Smooth muscle cell of the brain vasculature (primary cell): ENCODE data around the gene PLCG2.
"Not testable (repeated sequence)": the region's sequence is repeated elsewhere in the genome, so short reads cannot be mapped to it uniquely, and the experiment has no call there.

Source experiments
- DNase-seq: peaks from one replicate; pipeline ENCODE4 v3.0.0-alpha.2; 2012; ENCODE audit warnings: low read depth, low spot score

Gene PLCG2

DNA sequence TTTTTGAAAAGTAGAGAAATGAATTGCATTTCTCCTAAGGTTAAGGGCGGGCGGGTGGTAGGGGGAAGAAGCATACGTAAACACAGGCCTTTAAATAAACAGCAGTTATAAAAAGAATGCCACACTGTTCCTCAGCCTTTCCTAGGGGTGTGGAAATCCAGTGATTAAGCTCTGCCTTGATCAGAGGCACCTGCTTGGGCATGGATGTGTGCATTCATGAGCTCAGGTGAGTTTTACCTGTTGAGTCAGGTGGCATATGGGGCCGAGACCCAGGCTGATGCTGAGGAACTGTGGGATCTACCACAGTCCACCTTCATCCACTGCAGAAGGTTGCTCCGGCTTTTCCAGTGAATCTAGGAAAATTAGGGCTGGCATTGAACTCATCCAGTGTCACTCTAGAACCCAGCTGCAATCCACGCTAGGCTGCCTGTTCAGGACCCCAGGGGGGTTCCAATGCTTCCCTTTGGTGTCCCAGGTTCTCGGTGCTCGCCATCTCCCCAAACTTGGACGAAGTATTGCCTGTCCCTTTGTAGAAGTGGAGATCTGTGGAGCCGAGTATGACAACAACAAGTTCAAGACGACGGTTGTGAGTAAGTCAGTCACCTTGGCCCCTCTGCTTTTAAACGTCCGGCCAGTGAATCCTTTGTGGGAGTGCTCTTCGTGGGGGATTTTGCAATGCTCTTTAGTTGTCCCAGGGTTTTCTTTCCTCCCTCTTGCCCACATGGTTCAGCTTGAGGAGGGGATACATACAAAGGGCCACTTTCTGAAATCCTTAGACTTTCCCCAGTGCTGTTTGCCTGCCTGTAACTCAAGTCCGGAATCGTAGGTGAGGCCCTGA, 159.5 kb downstream of the PLCG2 start:
- no peak for DNase-seq

DNA sequence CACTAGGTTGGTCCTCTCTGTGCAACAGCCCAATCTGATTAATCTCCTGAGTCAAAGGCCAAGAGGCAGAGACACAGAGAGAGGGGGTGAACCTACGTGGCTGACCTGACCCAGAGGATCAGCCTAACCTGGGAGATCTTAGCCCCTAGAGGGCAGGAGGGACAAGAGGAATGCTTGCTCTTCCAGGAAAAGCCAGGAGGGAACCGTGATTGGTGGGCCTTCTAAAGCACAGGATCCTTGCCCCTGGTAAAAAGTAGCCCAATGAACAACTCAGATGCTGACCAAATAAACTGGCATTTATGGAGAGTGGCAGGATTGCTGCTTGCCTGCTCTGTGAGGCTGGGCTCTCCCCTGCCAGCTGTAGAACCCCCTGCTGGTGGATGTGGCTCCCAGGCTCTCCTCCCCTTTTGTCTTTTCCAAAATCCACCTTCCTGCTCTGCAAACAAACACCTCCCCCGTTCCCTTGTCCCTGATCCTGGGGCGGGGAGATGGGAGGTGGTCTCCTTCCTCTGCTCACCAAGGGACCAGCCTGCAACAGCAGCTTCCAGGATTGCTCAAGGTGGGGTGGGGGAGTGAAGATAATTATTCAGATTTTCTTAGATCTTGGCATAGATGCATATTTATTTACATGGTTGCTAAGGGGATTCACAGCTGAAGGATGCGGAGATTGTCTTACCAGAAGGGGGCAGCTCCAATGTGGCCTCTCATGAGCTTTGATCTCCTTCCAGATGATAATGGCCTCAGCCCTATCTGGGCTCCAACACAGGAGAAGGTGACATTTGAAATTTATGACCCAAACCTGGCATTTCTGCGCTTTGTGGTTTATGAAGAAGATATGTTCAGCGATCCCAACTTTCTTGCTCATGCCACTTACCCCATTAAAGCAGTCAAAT, 160.3 kb downstream of the PLCG2 start:
- DNase-seq, result no peak

- peak; percentile 12 for DNase-seq
Measured at GRCh38 chr16:81940781-81941560, 161.9 kb downstream of the PLCG2 start.

GRCh38 chr16:81942007-81942601, 163.0 kb downstream of the PLCG2 start:
- no peak for DNase-seq

DNA sequence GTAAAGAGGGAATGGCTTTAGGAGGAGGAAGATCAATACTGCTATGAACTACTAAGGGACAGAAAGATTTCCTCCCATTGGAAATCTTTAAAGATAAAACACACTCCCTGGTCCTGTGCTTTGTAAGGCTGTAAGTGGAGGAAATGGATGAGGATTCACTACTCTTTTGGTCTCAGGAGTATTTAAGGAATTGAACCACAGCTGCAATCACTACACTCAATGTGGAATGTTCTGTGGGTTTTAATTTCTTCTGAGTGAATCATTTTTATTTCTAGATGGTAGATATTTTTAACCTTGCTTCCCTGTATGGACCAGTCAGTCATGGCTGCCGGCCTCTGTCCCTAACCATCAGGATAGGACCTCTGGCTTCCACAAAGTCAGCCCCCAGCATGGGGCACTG, 166.6 kb downstream of the PLCG2 start:
- no peak for DNase-seq

GRCh38 chr16:81946206-81946605, 167.1 kb downstream of the PLCG2 start:
- DNase-seq, result peak; percentile 10

DNA sequence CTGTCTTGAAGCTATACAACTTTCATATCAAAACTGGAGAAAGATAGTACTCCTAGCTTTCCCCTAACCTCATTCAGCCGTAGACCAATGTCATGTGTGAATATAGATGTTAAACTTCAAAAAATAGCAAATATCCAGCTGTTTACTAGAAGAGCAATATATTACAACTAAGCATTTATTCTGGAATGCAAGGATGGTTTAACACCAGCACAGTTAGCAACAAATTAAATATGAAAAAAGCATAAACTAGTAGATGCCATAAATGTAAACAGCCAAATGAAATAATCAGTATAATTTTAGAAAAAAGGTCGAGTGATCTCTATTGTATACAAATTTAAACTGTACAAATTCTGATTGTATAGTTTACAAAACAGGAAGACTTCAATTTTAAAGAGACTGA, 172.5 kb downstream of the PLCG2 start:
- no peak for DNase-seq

DNA sequence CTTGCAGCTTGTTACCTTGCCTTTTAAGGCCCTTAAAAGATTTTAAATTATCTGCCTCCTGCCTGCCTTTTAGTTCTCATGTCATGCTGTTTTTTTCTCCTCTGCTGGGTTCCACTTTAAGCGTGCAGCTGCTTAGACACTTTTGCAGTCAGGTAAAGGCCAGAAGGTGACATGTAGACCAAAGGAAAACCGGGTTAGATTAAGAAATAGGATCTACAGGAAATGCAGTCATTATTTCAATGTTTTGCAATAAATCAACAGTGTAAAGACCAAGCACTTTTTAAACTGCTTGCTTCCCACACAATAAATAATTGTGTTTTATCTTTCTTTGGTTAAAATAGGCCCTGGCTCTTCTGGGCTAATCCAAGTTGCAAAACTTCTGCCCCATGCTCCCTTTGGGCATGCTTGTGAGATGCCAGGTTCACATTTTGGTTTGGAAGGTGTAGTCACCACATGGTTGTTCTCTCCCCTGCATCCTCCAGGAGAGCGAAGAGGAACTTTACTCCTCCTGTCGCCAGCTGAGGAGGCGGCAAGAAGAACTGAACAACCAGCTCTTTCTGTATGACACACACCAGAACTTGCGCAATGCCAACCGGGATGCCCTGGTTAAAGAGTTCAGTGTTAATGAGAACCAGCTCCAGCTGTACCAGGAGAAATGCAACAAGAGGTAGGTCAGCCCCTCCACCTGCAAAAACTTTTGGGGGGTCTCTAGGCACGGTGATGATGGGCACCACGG, 177.3 kb downstream of the PLCG2 start:
- no peak for DNase-seq

- no peak for DNase-seq
Measured at GRCh38 chr16:81964808-81965207, 185.7 kb downstream of the PLCG2 start.

GRCh38 chr16:81967358-81967757, 188.3 kb downstream of the PLCG2 start:
- DNase-seq, result no peak

DNA sequence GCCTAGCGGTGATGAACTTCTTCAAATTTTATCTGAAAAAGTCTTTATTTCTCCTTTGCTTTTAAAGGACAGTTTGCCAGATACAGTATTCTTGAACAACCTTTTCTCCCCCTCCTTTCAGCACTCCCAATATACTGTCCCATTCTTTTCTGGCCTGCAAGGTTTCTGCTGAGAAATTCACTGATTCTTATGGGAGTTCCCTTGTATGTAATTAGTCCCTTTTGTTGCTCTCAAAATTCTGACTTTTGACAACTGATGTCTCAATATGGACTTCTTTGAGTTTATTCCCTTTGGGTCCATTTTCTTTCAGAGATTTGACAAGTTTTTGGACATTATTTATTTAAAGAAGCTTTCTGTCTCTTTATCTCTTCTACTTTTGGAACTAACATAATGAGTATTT, 192.8 kb downstream of the PLCG2 start:
- DNase-seq, result no peak

DNA sequence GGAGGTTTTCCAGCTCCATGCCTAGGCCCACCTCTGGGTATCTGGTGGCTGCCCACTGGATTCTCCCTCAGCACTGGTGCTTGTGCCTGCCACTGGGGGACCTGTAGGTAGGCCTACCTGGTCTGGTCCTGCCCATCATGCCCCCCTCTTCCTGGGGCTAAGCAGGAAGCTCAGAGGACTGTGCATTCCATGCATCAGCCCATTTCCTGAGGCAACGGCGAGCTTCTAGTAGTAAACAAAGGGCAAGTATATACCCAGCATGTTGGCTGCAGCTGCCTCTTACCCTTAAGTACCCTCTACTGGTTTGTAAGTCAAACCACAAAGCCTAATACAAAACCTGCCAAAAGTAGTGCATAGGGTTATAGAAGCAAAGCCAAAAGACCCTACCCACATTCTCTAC, 194.6 kb downstream of the PLCG2 start:
- DNase-seq, result no peak

DNA sequence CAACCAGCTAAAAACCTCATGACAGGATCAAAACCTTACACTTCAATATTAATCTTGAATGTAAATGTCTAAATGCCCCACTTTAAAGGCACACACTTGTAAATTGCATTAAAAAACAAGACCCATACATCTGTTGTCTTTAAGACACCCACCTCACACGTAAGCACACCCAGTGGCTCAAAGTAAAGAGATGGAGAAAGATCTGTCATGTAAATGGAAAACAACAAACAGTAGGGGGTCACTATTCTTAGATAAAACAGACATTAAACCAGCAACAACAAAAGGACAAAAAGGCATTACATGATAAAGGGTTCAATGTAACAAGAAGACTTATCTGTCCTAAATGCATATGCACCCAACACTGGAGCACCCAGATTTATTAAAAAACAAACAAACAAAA, 196.5 kb downstream of the PLCG2 start:
- DNase-seq, result no peak

GRCh38 chr16:81977335-81977942, 198.3 kb downstream of the PLCG2 start:
- DNase-seq, result not testable (repeated sequence)

- DNase-seq, result no peak
Measured at GRCh38 chr16:81987121-81987520, 208.0 kb downstream of the PLCG2 start.

GRCh38 chr16:81987706-81988105, 208.6 kb downstream of the PLCG2 start:
- DNase-seq, result no peak

- DNase-seq, result no peak
Measured at GRCh38 chr16:81992859-81993258, 213.8 kb downstream of the PLCG2 start.

GRCh38 chr16:81994485-81994884, 215.4 kb downstream of the PLCG2 start:
- no peak for DNase-seq

DNA sequence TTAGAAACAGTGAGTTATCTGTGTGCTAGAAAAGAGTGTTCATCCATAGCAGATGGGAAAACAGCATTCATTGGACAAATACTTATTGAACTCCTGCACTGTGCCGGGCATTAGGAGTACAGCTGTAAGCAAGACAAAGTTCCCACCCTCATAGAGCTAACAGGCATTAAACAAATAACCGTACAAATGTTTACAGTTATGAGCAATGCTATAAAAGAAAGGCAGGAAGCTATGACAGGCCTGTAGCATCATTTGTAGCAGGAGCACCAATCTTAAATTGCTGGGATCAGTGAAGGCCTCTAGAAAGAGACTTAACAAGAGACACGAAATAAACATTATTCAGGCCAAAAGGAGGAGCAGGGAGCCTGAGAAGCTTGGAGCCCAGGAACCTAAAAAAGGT, 216.6 kb downstream of the PLCG2 start:
- DNase-seq, result no peak
